ENCODE measurements around the gene ARSG. TPM values are rescaled to one million over a fixed set of nuclear protein-coding genes. Genes with fewer than 3 reads are reported as not detected.

ARSG gene
- total RNA-seq, 1 donor from 2014 or later, result 19.5 TPM

DNA sequence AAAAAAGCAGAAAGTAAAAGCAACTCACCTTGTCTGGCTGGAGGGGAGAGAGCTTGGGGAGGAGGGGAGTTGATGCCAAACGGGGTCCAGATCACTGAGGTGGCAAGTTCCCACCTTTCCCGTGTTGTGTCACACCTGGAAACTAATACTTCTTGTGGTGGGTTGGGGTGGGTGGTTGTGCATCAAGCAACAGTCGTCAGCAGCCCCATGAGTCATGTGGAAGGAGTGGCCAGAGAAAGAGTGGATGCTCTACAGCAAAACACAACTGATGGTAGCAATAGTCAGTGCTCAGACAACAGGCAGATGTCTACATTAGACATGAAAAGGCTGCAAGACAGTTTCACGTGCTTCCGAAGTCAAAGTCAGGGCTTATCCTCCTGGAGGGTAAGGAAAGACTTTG is 35.4 kb downstream of the ARSG start:
- Histone ChIP-seq H3F3A (ENCODE audit: low read depth) (no peaks in the 10 kb centered on the region), H3K36me3 (no peaks in the 10 kb centered on the region), H2AFZ (replicated peaks) (no peak overlapping the region), H3K27ac (no peak overlapping the region), H3K4me2 (no peak overlapping the region), H4K20me1 (ENCODE audit: low read depth) (no peaks in the 10 kb centered on the region), H3K27me3 (no peaks in the 10 kb centered on the region), H3K4me1 (no peaks in the 10 kb centered on the region), H3K79me2 (ENCODE audit: low read depth) (no peaks in the 10 kb centered on the region), H3K9ac (no peak overlapping the region), H3K4me3 (no peak overlapping the region), H3K9me3 (ENCODE audit: low read depth) (no peaks in the 10 kb centered on the region)
- peaks cover 10% of the 10 kb centered on the region for H3K27me3 Mint-ChIP-seq (ENCODE audit: insufficient read depth, low read depth)
- no peak overlapping the region for H3K27ac Mint-ChIP-seq
- TF ChIP-seq EZH2phosphoT487 (IDR thresholded peaks at IDR 0.05), result no peak
- TF ChIP-seq EZH2 (IDR thresholded peaks at IDR 0.05), result no peak
- no peak for TF ChIP-seq CTCF (IDR thresholded peaks at IDR 0.05)
- no peak for DNase-seq (ENCODE audit: low spot score)
- peaks cover 5% of the 10 kb centered on the region for H3K4me1 Mint-ChIP-seq
- H3K4me3 Mint-ChIP-seq, result no peak overlapping the region
- H3K9me3 Mint-ChIP-seq, result peaks cover 33% of the 10 kb centered on the region
- peaks cover 2% of the 10 kb centered on the region for H3K36me3 Mint-ChIP-seq

- Histone ChIP-seq H3K79me2 (ENCODE audit: low read depth) (no peaks in the 10 kb centered on the region), H3K36me3 (no peaks in the 10 kb centered on the region), H3K9me3 (ENCODE audit: low read depth) (no peaks in the 10 kb centered on the region), H3K4me1 (no peaks in the 10 kb centered on the region), H4K20me1 (ENCODE audit: low read depth) (no peaks in the 10 kb centered on the region), H3K4me3 (no peak overlapping the region), H3K27me3 (no peaks in the 10 kb centered on the region), H3K27ac (no peak overlapping the region), H2AFZ (replicated peaks) (no peak overlapping the region), H3F3A (ENCODE audit: low read depth) (no peaks in the 10 kb centered on the region), H3K9ac (no peak overlapping the region), H3K4me2 (no peak overlapping the region)
- peaks cover 41% of the 10 kb centered on the region for H3K9me3 Mint-ChIP-seq
- peaks cover 10% of the 10 kb centered on the region for H3K27me3 Mint-ChIP-seq (ENCODE audit: insufficient read depth, low read depth)
- H3K4me1 Mint-ChIP-seq, result no peaks in the 10 kb centered on the region
- no peak for DNase-seq (ENCODE audit: low spot score)
- TF ChIP-seq EZH2 (IDR thresholded peaks at IDR 0.05), result no peak
- peak; percentile 11 for TF ChIP-seq CTCF (IDR thresholded peaks at IDR 0.05)
- H3K27ac Mint-ChIP-seq, result no peak overlapping the region
- H3K4me3 Mint-ChIP-seq, result no peak overlapping the region
- H3K36me3 Mint-ChIP-seq, result peaks cover 7% of the 10 kb centered on the region
Observed at GRCh38 chr17:68327823-68328557, 36.7 kb downstream of the ARSG start.

- no peak for DNase-seq (ENCODE audit: low spot score)
- H3K27me3 ChIP-seq, result no peaks in the 10 kb centered on the region
- no peak overlapping the region for H2AFZ ChIP-seq (replicated peaks)
- H3K4me3 Mint-ChIP-seq, result no peak overlapping the region
- no peaks in the 10 kb centered on the region for H4K20me1 ChIP-seq (ENCODE audit: low read depth)
- no peaks in the 10 kb centered on the region for H3K36me3 ChIP-seq
- no peaks in the 10 kb centered on the region for H3K4me1 ChIP-seq
- H3K27ac Mint-ChIP-seq, result no peak overlapping the region
- TF ChIP-seq EZH2phosphoT487 (IDR thresholded peaks at IDR 0.05), result no peak
- TF ChIP-seq EZH2 (IDR thresholded peaks at IDR 0.05), result no peak
- no peak for TF ChIP-seq CTCF (IDR thresholded peaks at IDR 0.05)
- no peak overlapping the region for H3K4me3 ChIP-seq
- peaks cover 7% of the 10 kb centered on the region for H3K36me3 Mint-ChIP-seq
- peaks cover 43% of the 10 kb centered on the region for H3K9me3 Mint-ChIP-seq
- H3K4me1 Mint-ChIP-seq, result no peaks in the 10 kb centered on the region
- no peaks in the 10 kb centered on the region for H3F3A ChIP-seq (ENCODE audit: low read depth)
- no peaks in the 10 kb centered on the region for H3K9me3 ChIP-seq (ENCODE audit: low read depth)
- no peak overlapping the region for H3K4me2 ChIP-seq
- no peak overlapping the region for H3K27ac ChIP-seq
- no peaks in the 10 kb centered on the region for H3K79me2 ChIP-seq (ENCODE audit: low read depth)
- H3K27me3 Mint-ChIP-seq (ENCODE audit: insufficient read depth, low read depth), result peaks cover 10% of the 10 kb centered on the region
- H3K9ac ChIP-seq, result no peak overlapping the region
Observed at GRCh38 chr17:68328676-68329075, 37.4 kb downstream of the ARSG start.
